ENCODE data around the gene AK8.

Gene AK8

DNA sequence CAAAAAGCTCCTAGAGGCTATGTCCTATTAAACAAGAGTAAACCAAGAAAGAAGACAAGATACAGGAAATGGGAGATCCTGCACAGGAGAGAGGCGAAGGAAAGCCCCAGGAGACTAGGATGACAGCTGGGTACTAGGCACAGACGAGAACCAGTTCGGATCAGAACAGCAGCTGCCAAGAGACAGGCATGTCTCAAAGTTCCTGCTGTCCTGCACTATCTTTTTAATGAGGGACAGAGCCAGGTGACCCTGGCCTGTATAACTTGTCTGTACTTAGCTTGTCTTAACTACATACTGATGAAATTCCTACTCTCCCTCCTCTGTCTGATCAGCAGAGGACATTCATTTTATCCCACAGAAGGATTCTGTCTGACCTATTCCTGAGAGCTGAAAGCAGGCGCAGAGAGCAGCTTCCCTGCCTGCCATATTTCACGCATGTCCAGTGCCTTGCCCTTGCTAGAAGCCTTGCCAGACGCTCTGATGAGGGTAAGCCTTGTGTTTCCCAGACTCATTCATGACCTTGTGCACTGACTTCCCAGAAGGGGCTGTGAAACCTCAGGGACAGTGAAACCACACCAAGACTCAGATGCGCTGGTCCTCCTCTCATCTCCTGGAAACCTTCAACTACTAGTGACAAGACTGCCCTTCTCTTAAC is 41.7 kb upstream of the AK8 start:
- H3K9me3 ChIP-seq (ENCODE audit: insufficient read depth, low read depth, low read length): no peaks in the 10 kb centered on the region
- H3K79me2 ChIP-seq (ENCODE audit: insufficient read depth, low read length): no peaks in the 10 kb centered on the region
- H3F3A ChIP-seq (ENCODE audit: low read depth): no peaks in the 10 kb centered on the region
- no peak overlapping the region for H3K9ac ChIP-seq (ENCODE audit: low read depth, low read length, poor library complexity, severe bottlenecking)
- H3K9me2 ChIP-seq (replicated peaks; ENCODE audit: low read depth, low read length): no peaks in the 10 kb centered on the region
- peaks cover 84% of the 10 kb centered on the region; the same call in 1 of the 2 replicates for H3K36me3 ChIP-seq (ENCODE audit: insufficient read depth, low read length)
- H4K20me1 ChIP-seq (ENCODE audit: insufficient read depth, low read length, poor library complexity, severe bottlenecking): no peaks in the 10 kb centered on the region
- no peak overlapping the region for H3K4me2 ChIP-seq (ENCODE audit: low read depth, low read length, poor library complexity, severe bottlenecking)
- no peaks in the 10 kb centered on the region for H3K27me3 ChIP-seq (ENCODE audit: insufficient read depth, low read length, poor library complexity, severe bottlenecking)
- no peak overlapping the region for H3K4me3 ChIP-seq (ENCODE audit: low read length, poor library complexity, severe bottlenecking)
- no peaks in the 10 kb centered on the region for H3K4me1 ChIP-seq (ENCODE audit: insufficient read depth, low read length, poor library complexity, severe bottlenecking)
- TF ChIP-seq EZH2phosphoT487 (IDR thresholded peaks at IDR 0.05; ENCODE audit: borderline replicate concordance): no peak
- TF ChIP-seq CTCF (conservative IDR thresholded peaks at IDR 0.05; ENCODE audit: low read length): no peak
- no peak overlapping the region for H2AFZ ChIP-seq (ENCODE audit: low read length)

- Histone ChIP-seq H3K9me2 (replicated peaks; ENCODE audit: low read depth, low read length) (no peaks in the 10 kb centered on the region), H4K20me1 (ENCODE audit: insufficient read depth, low read length, poor library complexity, severe bottlenecking) (no peaks in the 10 kb centered on the region), H3K27me3 (ENCODE audit: insufficient read depth, low read length, poor library complexity, severe bottlenecking) (no peaks in the 10 kb centered on the region), H3F3A (ENCODE audit: low read depth) (no peaks in the 10 kb centered on the region), H3K9me3 (ENCODE audit: insufficient read depth, low read depth, low read length) (no peaks in the 10 kb centered on the region), H3K4me3 (ENCODE audit: low read length, poor library complexity, severe bottlenecking) (no peak overlapping the region), H3K36me3 (ENCODE audit: insufficient read depth, low read length) (peaks cover 68% of the 10 kb centered on the region; the same call in 1 of the 2 replicates), H3K9ac (ENCODE audit: low read depth, low read length, poor library complexity, severe bottlenecking) (no peak overlapping the region), H3K4me2 (ENCODE audit: low read depth, low read length, poor library complexity, severe bottlenecking) (no peak overlapping the region), H3K79me2 (ENCODE audit: insufficient read depth, low read length) (no peaks in the 10 kb centered on the region), H2AFZ (ENCODE audit: low read length) (no peak overlapping the region), H3K4me1 (ENCODE audit: insufficient read depth, low read length, poor library complexity, severe bottlenecking) (no peaks in the 10 kb centered on the region)
- TF ChIP-seq EZH2phosphoT487 (IDR thresholded peaks at IDR 0.05; ENCODE audit: borderline replicate concordance): no peak
- no peak for TF ChIP-seq CTCF (conservative IDR thresholded peaks at IDR 0.05; ENCODE audit: low read length)
Observed at GRCh38 chr9:132914924-132915323, 36.8 kb upstream of the AK8 start.

DNA sequence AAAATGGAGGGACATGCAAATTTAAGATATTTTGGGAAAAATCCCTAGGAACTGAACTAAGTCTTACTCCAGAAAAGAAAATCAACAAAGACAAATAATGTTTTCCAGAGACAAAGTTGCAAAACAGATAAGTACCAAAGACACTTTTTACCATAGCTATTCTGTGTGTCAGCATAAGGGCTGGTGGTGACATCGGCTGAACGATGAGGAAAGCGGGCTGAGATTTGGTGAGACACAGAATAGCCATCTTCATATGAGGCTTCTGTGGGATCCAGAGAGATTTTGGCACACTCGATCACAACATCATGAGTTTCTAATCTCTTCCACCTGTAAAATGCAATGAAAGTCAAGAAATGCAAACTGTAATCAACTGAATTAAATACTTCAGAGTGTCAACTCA is 34.0 kb upstream of the AK8 start:
- Histone ChIP-seq H3K9ac (ENCODE audit: low read depth, low read length, poor library complexity, severe bottlenecking) (no peak overlapping the region), H2AFZ (ENCODE audit: low read length) (no peak overlapping the region), H3K4me3 (ENCODE audit: low read length, poor library complexity, severe bottlenecking) (no peak overlapping the region), H3K9me2 (replicated peaks; ENCODE audit: low read depth, low read length) (no peaks in the 10 kb centered on the region), H3K27me3 (ENCODE audit: insufficient read depth, low read length, poor library complexity, severe bottlenecking) (no peaks in the 10 kb centered on the region), H3F3A (ENCODE audit: low read depth) (no peaks in the 10 kb centered on the region), H3K9me3 (ENCODE audit: insufficient read depth, low read depth, low read length) (no peaks in the 10 kb centered on the region), H3K4me2 (ENCODE audit: low read depth, low read length, poor library complexity, severe bottlenecking) (no peak overlapping the region), H3K36me3 (ENCODE audit: insufficient read depth, low read length) (peaks cover 60% of the 10 kb centered on the region; the same call in 1 of the 2 replicates), H3K4me1 (ENCODE audit: insufficient read depth, low read length, poor library complexity, severe bottlenecking) (no peaks in the 10 kb centered on the region), H4K20me1 (ENCODE audit: insufficient read depth, low read length, poor library complexity, severe bottlenecking) (no peaks in the 10 kb centered on the region), H3K79me2 (ENCODE audit: insufficient read depth, low read length) (no peaks in the 10 kb centered on the region)
- no peak for TF ChIP-seq EZH2phosphoT487 (IDR thresholded peaks at IDR 0.05; ENCODE audit: borderline replicate concordance)
- TF ChIP-seq CTCF (conservative IDR thresholded peaks at IDR 0.05; ENCODE audit: low read length): no peak

All from Loucy (cell line).